HG02870 (cell line): Measurements from ENCODE around the gene SYNE4.
A peak's percentile ranks its signal among the peaks of the same experiment; 100 is the strongest.

Source experiments
- ATAC-seq: cut with Tn5 transposase; IDR thresholded peaks from one replicate; pipeline ENCODE4 v1.9.1; 2021; ENCODE audit warnings: mild to moderate bottlenecking, moderate library complexity; ENCODE audit not compliant: unreplicated experiment

SYNE4 gene

GRCh38 chr19:36026091-36026876 lies 17.7 kb upstream of the SYNE4 start:
- no peak for ATAC-seq

- no peak for ATAC-seq
Observed at GRCh38 chr19:36025541-36025940, 16.9 kb upstream of the SYNE4 start.

DNA sequence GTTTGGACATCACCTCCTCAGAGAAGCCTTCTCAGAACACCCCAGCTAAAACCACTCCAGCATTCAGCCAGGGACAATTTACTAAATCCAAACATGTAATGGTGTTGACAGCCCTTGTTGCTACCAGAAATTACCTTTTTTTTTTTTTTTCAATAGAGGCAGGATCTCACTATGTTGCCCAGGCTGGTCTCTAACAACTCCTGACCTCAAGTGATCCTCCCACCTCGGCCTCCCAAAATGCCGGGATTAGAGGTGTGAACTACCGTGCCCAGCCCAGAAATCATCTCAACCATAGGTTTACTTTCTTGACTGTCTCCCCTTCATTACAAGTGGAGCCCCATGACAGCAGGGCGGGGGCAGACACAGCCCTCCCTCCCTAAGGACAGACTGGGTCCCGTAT lies 14.8 kb upstream of the SYNE4 start:
- no peak for ATAC-seq

- ATAC-seq = no peak
Observed at GRCh38 chr19:36019061-36019670, 10.6 kb upstream of the SYNE4 start.

- ATAC-seq = peak; percentile 98
Observed at GRCh38 chr19:36014012-36014924, 5.7 kb upstream of the SYNE4 start, which contains the start of gene ALKBH6. Gene ALKBH6, minus strand, starts transcription at chr19:36014213. Its CDS starts 816 bp downstream, at chr19:36013397.

- ATAC-seq = no peak
Observed at GRCh38 chr19:36013280-36014011, 4.8 kb upstream of the SYNE4 start.

DNA sequence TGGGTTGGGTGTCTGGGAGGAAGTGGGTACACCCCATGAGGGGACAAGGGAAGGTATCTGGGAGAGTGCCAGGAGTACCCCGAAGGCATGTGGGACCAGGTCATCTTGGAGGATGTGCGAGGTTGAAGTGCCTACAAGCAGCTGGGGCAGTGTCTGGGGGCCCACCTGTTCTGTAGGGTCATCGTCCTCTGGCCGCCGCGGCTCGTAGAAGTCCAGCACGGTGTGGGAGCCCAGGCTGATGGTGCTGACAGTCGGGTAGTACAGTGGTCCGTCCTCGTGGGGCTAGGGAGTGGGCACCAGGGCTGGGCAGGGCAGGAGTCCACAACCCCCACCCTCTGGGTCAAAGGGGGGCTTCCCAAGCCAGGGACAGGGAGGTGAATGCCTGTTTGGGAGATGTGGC lies 1.8 kb upstream of the SYNE4 start:
- no peak for ATAC-seq

GRCh38 chr19:36009633-36010379 lies 1.2 kb upstream of the SYNE4 start:
- no peak for ATAC-seq

- ATAC-seq = no peak
Observed at GRCh38 chr19:36009220-36009619, 607 bp upstream of the SYNE4 start.

DNA sequence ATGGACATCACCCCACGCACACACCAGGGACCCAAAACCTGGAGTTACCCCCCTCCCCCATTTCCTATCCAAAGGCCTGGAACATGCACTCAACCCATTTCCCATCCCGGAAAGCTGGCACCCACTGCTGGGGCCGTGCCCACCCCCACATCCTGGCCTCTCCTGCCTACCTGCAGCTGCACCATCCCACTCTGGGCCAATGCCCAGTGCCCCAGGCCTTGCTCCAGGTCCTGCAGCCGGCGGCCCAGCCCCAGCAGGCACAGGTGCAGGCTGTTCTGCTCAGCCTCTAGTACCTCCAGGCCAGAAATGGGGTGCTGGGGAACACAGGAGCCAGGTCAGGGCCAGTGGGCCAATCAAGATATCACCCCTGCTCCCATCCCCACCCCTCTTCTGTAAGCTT lies 1.7 kb downstream of the SYNE4 start:
- no peak for ATAC-seq

- ATAC-seq = no peak
Observed at GRCh38 chr19:36003284-36003683, 5.3 kb downstream of the SYNE4 start.

DNA sequence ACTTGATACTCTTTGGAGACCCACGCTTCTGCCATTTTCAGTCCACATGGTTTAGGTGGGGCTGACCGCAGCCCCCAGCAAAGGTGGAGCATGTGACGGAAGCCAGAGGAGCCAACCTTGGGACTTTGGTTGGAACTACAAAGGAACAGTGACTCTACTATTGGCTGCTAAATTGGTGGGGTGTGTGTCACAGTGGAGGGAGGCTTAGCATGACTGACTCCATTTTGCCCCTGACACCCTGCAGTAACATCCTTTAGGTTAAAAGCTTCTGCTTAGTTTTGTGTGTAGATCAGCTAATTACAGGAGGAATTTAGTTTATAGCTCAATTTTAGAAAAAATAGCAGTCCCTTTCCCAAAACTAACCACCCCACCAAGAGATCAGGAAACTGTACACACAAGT lies 7.0 kb downstream of the SYNE4 start:
- no peak for ATAC-seq

DNA sequence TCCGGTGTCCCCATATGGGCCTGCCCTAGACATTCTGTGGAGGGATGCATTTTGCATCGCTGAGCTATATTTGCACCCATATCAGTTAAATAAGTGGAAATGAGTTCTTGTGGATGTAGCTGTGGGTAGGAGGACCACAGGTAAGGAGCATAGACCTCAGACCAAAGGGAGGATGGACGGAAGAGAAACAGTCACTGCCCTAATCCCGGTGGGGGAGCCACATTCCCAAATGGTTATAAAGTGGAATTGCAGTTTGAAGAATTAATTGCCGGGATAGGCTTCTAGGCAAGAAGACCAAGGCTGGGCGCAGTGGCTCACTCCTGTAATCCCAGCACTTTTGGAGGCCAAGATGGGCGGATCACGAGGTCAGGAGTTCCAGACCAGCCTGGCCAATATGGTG lies 11.8 kb downstream of the SYNE4 start:
- no peak for ATAC-seq

DNA sequence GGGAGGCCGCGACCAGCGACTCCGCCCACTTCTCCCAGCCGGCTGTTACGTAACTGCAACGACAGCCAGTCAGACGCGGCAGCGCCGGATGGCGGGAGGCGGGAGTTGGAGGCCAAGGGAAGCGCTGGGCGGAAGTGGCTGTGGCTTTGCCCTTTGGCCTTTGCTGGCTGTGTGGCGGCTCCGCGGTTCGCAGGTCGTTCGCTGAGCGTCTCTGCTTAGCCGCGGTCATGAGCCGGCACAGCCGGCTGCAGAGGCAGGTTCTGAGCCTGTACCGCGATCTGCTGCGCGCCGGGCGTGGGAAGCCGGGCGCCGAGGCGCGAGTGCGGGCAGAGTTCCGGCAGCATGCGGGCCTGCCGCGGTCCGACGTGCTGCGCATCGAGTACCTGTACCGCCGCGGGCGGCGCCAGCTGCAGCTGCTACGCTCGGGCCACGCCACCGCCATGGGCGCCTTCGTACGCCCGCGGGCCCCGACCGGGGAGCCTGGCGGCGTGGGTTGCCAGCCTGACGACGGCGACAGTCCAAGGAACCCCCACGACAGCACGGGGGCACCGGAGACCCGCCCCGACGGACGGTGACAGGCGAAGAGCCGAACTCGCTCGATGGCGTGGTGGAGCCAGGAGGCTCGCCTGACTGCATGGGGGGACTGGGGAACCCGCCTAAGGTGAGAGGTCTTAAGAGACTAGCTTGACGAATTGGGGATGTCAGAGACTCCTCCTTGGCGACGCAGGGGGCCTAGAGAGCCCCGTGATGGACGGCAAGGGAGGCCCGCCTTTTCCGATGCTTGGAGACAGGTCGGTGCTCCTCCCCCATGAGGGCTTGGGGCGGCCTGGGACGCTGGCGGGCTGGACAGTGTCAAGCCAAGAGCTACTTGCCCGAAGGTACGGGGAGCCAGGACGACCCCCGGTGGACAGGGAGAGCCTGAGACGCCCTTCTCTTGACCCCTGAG lies 13.3 kb downstream of the SYNE4 start, which contains the start of gene SDHAF1:
TSS of gene SDHAF1 (plus strand) at position 141 of the 946 bp plus-strand sequence. CDS start at position 228, 87 bp downstream.
- peak; percentile 88 for ATAC-seq

GRCh38 chr19:35993923-35994598 lies 14.6 kb downstream of the SYNE4 start:
- ATAC-seq = no peak

DNA sequence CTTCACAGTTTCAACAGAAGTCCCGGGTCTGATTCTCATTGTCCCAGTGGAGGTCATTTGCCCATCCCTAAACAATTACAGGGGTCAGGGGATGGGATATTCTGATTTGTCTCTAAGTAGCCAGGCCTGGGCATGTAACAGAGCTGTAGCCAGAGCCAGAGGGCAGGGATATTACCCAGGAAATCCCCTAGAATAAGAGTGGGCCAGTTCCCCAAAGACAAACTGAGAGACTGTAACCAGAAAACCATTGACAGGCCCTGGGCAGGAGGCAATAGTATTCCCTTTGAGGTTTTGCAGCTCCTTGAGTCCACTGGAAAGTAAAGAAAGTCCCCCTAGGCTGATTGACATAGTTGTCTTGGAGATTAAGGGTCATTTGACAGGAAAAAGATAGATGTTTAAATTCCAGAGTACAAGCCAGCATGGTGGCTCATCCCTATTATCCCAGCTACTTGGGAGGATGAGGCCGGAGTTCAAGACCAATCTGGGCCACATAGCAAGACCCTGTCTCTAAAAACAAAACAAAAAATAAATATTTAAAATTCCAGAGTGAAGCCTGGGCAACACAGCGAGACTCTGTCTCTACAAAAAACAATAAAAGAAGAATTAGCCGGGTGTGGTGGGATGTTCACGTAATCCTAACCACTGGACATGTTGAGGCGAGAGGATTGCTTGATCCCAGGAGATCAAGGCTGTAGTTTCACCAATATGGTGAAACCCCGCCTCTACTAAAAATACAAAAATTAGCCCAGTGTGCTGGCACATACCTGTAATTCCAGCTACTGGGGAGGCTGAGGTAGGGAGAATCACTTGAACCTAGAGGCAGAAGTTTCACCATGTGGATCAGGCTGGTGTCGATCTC lies 15.5 kb downstream of the SYNE4 start:
- no peak for ATAC-seq

DNA sequence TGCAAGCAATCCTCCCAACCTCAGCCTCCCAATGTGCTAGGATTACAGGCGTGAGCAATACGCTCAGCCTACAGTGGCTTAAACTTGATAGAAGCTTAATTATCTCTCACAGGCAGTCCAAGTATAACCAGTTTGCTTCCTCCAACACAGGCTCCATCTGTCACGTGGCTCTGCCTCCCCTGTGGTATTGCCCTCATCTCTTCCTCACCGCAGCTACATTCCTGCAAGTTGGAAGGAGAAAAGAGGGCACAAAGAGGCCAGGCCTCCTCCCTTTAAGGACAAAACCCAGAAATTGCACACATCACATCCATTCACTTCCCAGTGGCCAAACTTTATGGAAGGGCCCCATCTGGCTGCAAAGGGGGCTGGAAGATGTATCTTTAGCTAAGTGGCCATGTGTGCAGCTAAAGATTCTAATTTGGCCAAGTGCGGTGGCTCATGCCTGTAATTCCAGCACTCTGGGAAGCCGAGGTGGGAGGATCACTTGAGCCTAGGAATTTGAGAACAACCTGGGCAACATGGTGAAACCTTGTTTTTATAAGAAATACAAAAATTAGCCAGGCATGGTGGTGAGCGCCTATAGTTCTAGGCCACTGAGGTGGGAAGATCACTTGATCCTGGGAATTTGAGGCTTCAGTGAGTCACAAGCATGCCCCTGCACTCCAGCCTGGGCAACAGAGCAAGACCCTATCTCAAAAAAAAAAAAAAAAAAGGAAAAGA lies 16.7 kb downstream of the SYNE4 start:
- no peak for ATAC-seq
